ENCODE measurements around the gene ZFHX2.
"Not testable (repeated sequence)": the region's sequence is repeated elsewhere in the genome, so short reads cannot be mapped to it uniquely, and the experiment has no call there.

ZFHX2 gene

GRCh38 chr14:23538785-23539184 is 12.8 kb downstream of the ZFHX2 start:
- DNase-seq: no peak

GRCh38 chr14:23538050-23538718 is 13.4 kb downstream of the ZFHX2 start:
- DNase-seq: no peak

GRCh38 chr14:23537351-23538049 is 14.1 kb downstream of the ZFHX2 start:
- DNase-seq: no peak

- not testable (repeated sequence) for DNase-seq
These were observed 14.7 kb downstream of the ZFHX2 start for GRCh38 chr14:23536906-23537305.

- no peak for DNase-seq
These were observed 15.1 kb downstream of the ZFHX2 start for GRCh38 chr14:23536494-23536893.

- DNase-seq: no peak
These were observed 15.6 kb downstream of the ZFHX2 start for GRCh38 chr14:23535943-23536342.

GRCh38 chr14:23533652-23534435 is 17.7 kb downstream of the ZFHX2 start:
- no peak for DNase-seq

GRCh38 chr14:23532658-23533057 is 18.9 kb downstream of the ZFHX2 start:
- DNase-seq: no peak

GRCh38 chr14:23531391-23531790 is 20.2 kb downstream of the ZFHX2 start:
- DNase-seq: no peak

- DNase-seq: no peak
These were observed 21.1 kb downstream of the ZFHX2 start for GRCh38 chr14:23530375-23531055.

- no peak for DNase-seq
These were observed 22.5 kb downstream of the ZFHX2 start for GRCh38 chr14:23529016-23529415.

- DNase-seq: no peak
These were observed 23.0 kb downstream of the ZFHX2 start for GRCh38 chr14:23528555-23528954.

- no peak for DNase-seq
These were observed 26.0 kb downstream of the ZFHX2 start for GRCh38 chr14:23525611-23526010.

- DNase-seq: no peak
These were observed 26.6 kb downstream of the ZFHX2 start for GRCh38 chr14:23524954-23525353.

GRCh38 chr14:23523229-23524016 is 28.1 kb downstream of the ZFHX2 start:
- DNase-seq: no peak

GRCh38 chr14:23522643-23523198 is 28.8 kb downstream of the ZFHX2 start:
- DNase-seq: no peak

GRCh38 chr14:23521785-23522640 is 29.6 kb downstream of the ZFHX2 start:
- DNase-seq: no peak

GRCh38 chr14:23520899-23521533 is 30.5 kb downstream of the ZFHX2 start:
- no peak for DNase-seq

GRCh38 chr14:23518709-23519108 is 32.9 kb downstream of the ZFHX2 start:
- no peak for DNase-seq

- DNase-seq: no peak
These were observed 33.8 kb downstream of the ZFHX2 start for GRCh38 chr14:23517650-23518326.
